Suprapubic skin (tissue), 4 donors: ENCODE measurements around the gene CRYZ. TPM values are rescaled to one million over a fixed set of nuclear protein-coding genes. Genes with fewer than 3 reads are reported as not detected.

ENCODE experiments used
- DNase-seq, 2 donors: peaks; one replicate each; pipeline ENCODE4 v3.0.0-alpha.2; 2019; ENCODE audit warnings: low spot score in 2 of 2
- H3K27ac ChIP-seq: fragments of 200-600 bp; sonication (generic); one replicate; pipeline ENCODE4 v1.5.1; 2019
- H3K27me3 ChIP-seq: fragments of 200-600 bp; sonication (generic); one replicate; pipeline ENCODE4 v1.5.1; 2019
- H3K36me3 ChIP-seq: fragments of 200-600 bp; sonication (generic); one replicate; pipeline ENCODE4 v1.5.1; 2019
- H3K4me1 ChIP-seq: fragments of 200-600 bp; sonication (generic); one replicate; pipeline ENCODE4 v1.5.1; 2019
- H3K4me3 ChIP-seq: fragments of 200-600 bp; sonication (generic); one replicate; pipeline ENCODE4 v1.5.1; 2019; ENCODE audit warnings: mild to moderate bottlenecking
- H3K9me3 ChIP-seq: fragments of 200-600 bp; sonication (generic); one replicate; pipeline ENCODE4 v1.5.1; 2019
- EP300 ChIP-seq: sonication (generic); formaldehyde crosslinking; IDR thresholded peaks from one replicate; pipeline ENCODE4 v1.6.1; 2017; ENCODE audit warnings: antibody characterized with exemption
- POLR2A ChIP-seq, 2 donors: fragments of 450-650 bp; IDR thresholded peaks; one replicate each; pipeline ENCODE4 v1.6.1; 2017; ENCODE audit warnings: antibody characterized with exemption in 2 of 2, mild to moderate bottlenecking in 2 of 2, moderate library complexity in 2 of 2
- POLR2AphosphoS5 ChIP-seq, 3 donors: sonication (generic); formaldehyde crosslinking; IDR thresholded peaks; one replicate each; pipeline ENCODE4 v1.6.1; 2017; ENCODE audit warnings: antibody characterized with exemption in 3 of 3
- WGBS: methylation state at CpG from one replicate; pipeline ENCODE4 v1.1.5; 2018; 5-methylcytosine and 5-hydroxymethylcytosine counted together
- total RNA-seq, 4 donors: library from RNA; depleted of rRNA; stranded (reverse); fragments of >200 nt; gene quantifications; one replicate each; pipeline ENCODE4 v1.1.0, GENCODE V29; 2016
- TF ChIP-seq, protein P1 (sequence below), 2 donors: fragments of 200-600 bp in 1 of 2; fragments of 450-650 bp in 1 of 2; sonication (generic) in 1 of 2; IDR thresholded peaks; one replicate each; pipeline ENCODE4 v1.5.1; 2016 to 2019; ENCODE audit warnings: antibody characterized with exemption in 2 of 2, mild to moderate bottlenecking in 1 of 2, moderate library complexity in 1 of 2

Gene CRYZ
- total RNA-seq, 4 donors from 2014 or later: 18.7 to 39.1 (median 27.3) TPM

DNA sequence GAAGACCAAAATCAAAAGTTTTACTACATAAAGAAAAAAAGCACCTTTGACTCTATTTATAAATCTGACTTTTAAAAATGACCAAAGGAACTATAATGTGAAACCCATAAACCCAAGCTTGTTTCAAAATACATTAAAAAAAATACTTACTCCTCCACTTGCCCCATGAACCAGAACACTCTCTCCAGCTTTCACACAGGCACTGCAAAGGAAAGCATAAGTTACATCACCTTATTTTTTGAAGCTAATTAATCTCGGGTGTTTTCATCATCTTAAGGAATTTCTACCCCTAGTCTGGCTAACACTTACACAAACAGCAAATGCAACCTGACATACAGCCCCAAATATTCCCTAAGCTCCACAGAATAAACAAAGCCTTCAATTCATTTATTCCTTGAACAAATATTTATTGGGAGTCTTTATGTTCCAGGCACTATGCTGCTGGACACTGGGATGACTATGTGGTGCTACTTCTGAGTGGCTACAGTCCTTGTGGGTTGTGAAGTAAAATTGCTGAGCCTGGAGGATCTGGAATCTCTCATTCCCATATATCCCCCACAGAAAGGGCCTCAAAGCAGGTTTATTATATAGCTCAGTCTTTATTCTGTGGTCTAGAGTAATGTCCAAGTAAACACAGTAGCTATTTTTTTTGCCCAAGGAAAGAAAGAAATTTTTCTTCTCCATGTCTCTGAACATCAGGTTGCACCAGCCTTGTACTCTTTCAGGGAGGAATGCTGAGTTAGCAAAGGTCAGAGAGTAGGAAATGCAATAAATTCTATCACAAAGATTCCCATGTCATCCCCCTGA is 18.2 kb downstream of the CRYZ start:
- H3K36me3 ChIP-seq: peaks cover 56% of the 10 kb centered on the region
- DNase-seq: no peak
- H3K4me1 ChIP-seq: no peaks in the 10 kb centered on the region
- H3K9me3 ChIP-seq: no peaks in the 10 kb centered on the region
- no peaks in the 10 kb centered on the region for H3K27me3 ChIP-seq
- no peak overlapping the region for H3K27ac ChIP-seq
- TF ChIP-seq EP300 (no peak), POLR2AphosphoS5 (IDR thresholded peaks at IDR 0.05) (no peak), POLR2A (IDR thresholded peaks at IDR 0.05) (no peak)
- TF ChIP-seq, protein P1, sequence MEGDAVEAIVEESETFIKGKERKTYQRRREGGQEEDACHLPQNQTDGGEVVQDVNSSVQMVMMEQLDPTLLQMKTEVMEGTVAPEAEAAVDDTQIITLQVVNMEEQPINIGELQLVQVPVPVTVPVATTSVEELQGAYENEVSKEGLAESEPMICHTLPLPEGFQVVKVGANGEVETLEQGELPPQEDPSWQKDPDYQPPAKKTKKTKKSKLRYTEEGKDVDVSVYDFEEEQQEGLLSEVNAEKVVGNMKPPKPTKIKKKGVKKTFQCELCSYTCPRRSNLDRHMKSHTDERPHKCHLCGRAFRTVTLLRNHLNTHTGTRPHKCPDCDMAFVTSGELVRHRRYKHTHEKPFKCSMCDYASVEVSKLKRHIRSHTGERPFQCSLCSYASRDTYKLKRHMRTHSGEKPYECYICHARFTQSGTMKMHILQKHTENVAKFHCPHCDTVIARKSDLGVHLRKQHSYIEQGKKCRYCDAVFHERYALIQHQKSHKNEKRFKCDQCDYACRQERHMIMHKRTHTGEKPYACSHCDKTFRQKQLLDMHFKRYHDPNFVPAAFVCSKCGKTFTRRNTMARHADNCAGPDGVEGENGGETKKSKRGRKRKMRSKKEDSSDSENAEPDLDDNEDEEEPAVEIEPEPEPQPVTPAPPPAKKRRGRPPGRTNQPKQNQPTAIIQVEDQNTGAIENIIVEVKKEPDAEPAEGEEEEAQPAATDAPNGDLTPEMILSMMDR (IDR thresholded peaks at IDR 0.05): no peak
- H3K4me3 ChIP-seq: no peak overlapping the region
- 66% methylated on average over 1 of the region's 1 CpG for WGBS

DNA sequence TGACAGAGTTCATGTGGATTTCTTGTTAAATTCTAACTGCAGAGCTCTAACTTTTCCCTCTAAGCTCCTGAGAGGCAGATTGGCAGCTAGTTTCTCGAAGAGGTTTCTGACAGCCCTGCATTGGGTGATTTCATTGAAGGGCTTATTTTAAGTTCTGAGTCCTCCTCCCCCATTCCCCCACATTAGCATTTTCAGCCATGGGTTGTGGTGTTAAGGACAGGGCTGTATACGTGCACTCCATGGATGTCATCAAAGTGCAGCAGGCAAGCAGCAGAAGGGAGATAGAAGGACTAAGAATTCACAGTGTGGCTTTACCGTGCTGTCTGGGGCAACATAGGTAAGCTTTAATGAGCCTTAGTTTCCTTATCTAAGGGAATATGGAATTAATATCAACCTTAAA is 19.0 kb downstream of the CRYZ start:
- TF ChIP-seq, protein P1 (IDR thresholded peaks at IDR 0.05): no peak
- TF ChIP-seq POLR2AphosphoS5 (IDR thresholded peaks at IDR 0.05) (no peak), EP300 (no peak), POLR2A (IDR thresholded peaks at IDR 0.05) (no peak)
- DNase-seq: no peak
- Histone ChIP-seq H3K27ac (no peak overlapping the region), H3K4me3 (no peak overlapping the region), H3K4me1 (no peaks in the 10 kb centered on the region), H3K9me3 (no peaks in the 10 kb centered on the region), H3K36me3 (peaks cover 62% of the 10 kb centered on the region), H3K27me3 (no peaks in the 10 kb centered on the region)
- WGBS: 93% methylated on average over 3 of the region's 3 CpGs

DNA sequence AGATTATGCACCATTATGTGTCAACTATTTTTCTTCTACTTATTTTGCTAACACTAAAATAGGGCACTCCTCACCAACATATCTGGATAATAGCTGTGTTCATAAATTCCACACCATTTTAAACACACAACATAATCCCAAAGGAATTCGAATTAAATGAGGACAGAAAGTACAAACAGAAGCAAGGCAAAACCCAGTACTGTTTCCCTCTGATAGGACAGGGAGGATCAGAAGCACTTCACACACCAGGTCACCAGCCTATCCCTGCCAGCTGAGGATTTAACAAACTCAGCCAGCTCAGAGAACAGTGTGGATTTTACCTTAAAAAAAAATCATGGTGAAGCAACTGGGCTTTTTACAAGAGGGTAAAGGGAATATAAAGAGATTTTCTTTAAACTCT is 20.0 kb downstream of the CRYZ start:
- WGBS: 63% methylated on average over 1 of the region's 1 CpG
- TF ChIP-seq EP300 (no peak), POLR2A (IDR thresholded peaks at IDR 0.05) (no peak), POLR2AphosphoS5 (IDR thresholded peaks at IDR 0.05) (no peak)
- TF ChIP-seq, protein P1 (IDR thresholded peaks at IDR 0.05): no peak
- Histone ChIP-seq H3K27me3 (no peaks in the 10 kb centered on the region), H3K27ac (no peak overlapping the region), H3K4me3 (no peak overlapping the region), H3K36me3 (peaks cover 62% of the 10 kb centered on the region), H3K4me1 (no peaks in the 10 kb centered on the region), H3K9me3 (no peaks in the 10 kb centered on the region)
- no peak for DNase-seq

DNA sequence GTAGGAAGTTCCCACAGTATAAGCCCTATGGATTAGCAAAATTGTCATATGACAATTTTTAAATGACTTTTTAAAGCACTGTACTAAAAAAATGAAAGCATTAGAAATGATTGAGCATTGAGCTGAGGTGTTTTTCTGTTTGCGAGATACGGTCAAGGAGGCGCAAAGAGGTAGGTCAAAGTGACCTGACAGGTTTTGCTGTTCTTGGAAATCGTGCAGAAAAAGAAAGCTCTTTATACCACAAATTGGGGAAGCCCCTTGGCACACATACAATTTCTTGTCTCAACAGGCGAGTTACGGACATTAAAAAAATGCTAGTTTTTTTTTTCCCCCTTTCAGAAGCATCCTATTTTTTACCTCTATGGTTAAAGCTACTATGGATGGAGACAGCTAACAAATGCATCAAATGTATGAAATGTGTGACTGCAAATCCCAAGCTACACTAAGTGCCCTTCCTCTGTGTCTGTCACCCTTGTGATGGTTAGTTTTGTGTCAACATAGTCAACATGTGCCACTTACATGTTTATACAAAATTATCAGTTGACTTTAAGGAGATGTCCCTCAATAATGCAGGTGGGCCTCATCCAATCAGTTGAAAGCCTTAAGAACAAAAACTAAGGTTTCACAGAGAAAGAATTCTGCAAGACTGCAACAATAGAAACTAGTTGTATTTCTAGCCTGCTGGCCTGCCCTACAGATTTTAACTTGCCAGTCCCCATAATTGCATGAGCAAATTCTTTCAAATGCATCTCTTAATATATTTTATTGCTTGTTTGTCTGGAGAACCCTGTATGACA is 29.3 kb downstream of the CRYZ start:
- H3K36me3 ChIP-seq: peaks cover 38% of the 10 kb centered on the region
- no peak overlapping the region for H3K4me3 ChIP-seq

More for the DNA sequence above, 29.3 kb downstream of the CRYZ start:
- no peak overlapping the region for H3K27ac ChIP-seq
- H3K27me3 ChIP-seq: no peaks in the 10 kb centered on the region
- H3K4me1 ChIP-seq: no peaks in the 10 kb centered on the region
- 57% methylated on average over 6 of the region's 6 CpGs for WGBS
- no peaks in the 10 kb centered on the region for H3K9me3 ChIP-seq
- no peak for DNase-seq
- TF ChIP-seq EP300: no peak
- TF ChIP-seq, protein P1 (IDR thresholded peaks at IDR 0.05): no peak
- TF ChIP-seq POLR2A (IDR thresholded peaks at IDR 0.05): no peak
- no peak for TF ChIP-seq POLR2AphosphoS5 (IDR thresholded peaks at IDR 0.05)
